ENCODE measurements around the gene LAMB3.

LAMB3 gene

GRCh38 chr1:209630383-209631225 lies 21.6 kb downstream of the LAMB3 start:
- DNase-seq (ENCODE audit: low spot score): no peak

GRCh38 chr1:209629621-209630382 lies 22.4 kb downstream of the LAMB3 start:
- DNase-seq (ENCODE audit: low spot score): no peak

GRCh38 chr1:209628618-209629299 lies 23.5 kb downstream of the LAMB3 start:
- no peak for DNase-seq (ENCODE audit: low spot score)

GRCh38 chr1:209627732-209628196 lies 24.5 kb downstream of the LAMB3 start:
- peak; percentile 92 for DNase-seq (ENCODE audit: low spot score)

GRCh38 chr1:209627027-209627731 lies 25.0 kb downstream of the LAMB3 start:
- DNase-seq (ENCODE audit: low spot score): no peak

- DNase-seq (ENCODE audit: low spot score): no peak
Measured at GRCh38 chr1:209626346-209627026, 25.7 kb downstream of the LAMB3 start.

- DNase-seq (ENCODE audit: low spot score): no peak
Measured at GRCh38 chr1:209625791-209626285, 26.4 kb downstream of the LAMB3 start.

- DNase-seq (ENCODE audit: low spot score): no peak
Measured at GRCh38 chr1:209624558-209625549, 27.4 kb downstream of the LAMB3 start.

GRCh38 chr1:209622841-209623829 lies 29.1 kb downstream of the LAMB3 start:
- no peak for DNase-seq (ENCODE audit: low spot score)

- DNase-seq (ENCODE audit: low spot score): no peak
Measured at GRCh38 chr1:209621741-209622655, 30.2 kb downstream of the LAMB3 start.

- no peak for DNase-seq (ENCODE audit: low spot score)
Measured at GRCh38 chr1:209621286-209621685, 30.9 kb downstream of the LAMB3 start.

- DNase-seq (ENCODE audit: low spot score): no peak
Measured at GRCh38 chr1:209620487-209620884, 31.7 kb downstream of the LAMB3 start.

GRCh38 chr1:209619696-209620486 lies 32.3 kb downstream of the LAMB3 start:
- no peak for DNase-seq (ENCODE audit: low spot score)

GRCh38 chr1:209618756-209619420 lies 33.3 kb downstream of the LAMB3 start:
- no peak for DNase-seq (ENCODE audit: low spot score)

GRCh38 chr1:209618291-209618690 lies 33.9 kb downstream of the LAMB3 start:
- DNase-seq (ENCODE audit: low spot score): no peak

- no peak for DNase-seq (ENCODE audit: low spot score)
Measured at GRCh38 chr1:209617755-209618154, 34.5 kb downstream of the LAMB3 start.
